OCI-LY3 (cell line): Measurements from ENCODE around the gene HECW1.

ENCODE experiments used
- EZH2phosphoT487 ChIP-seq: fragments of 200-600 bp; shearing (Covaris generic); IDR thresholded peaks from 2 replicates; pipeline ENCODE4 v1.6.1; 2018; ENCODE audit warnings: antibody characterized with exemption, mixed run types, low read depth
- TF ChIP-seq, protein P1 (sequence below): fragments of 200-600, 300-600 bp; sonication (generic); IDR thresholded peaks from 2 replicates; pipeline ENCODE4 v1.5.1; 2014; ENCODE audit warnings: antibody characterized with exemption, low read length, low read depth

DNA sequence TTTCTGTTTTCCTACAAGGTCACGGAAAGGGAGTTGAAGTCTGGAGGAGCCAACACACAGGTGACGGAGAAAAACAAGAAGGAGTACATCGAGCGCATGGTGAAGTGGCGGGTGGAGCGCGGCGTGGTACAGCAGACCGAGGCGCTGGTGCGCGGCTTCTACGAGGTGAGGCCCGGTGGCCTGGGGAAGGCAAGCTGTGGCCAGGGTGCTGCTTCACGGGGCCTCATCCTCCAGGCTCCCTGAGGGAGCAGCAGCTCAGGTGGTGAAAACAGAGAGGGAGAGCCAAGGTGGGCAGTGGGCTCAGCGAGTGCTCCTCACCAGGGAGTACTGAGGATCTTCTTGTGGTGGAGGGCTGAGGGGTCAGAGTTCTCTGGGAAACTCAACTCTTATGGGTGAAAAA is 438.0 kb downstream of the HECW1 start:
- TF ChIP-seq, protein P1, sequence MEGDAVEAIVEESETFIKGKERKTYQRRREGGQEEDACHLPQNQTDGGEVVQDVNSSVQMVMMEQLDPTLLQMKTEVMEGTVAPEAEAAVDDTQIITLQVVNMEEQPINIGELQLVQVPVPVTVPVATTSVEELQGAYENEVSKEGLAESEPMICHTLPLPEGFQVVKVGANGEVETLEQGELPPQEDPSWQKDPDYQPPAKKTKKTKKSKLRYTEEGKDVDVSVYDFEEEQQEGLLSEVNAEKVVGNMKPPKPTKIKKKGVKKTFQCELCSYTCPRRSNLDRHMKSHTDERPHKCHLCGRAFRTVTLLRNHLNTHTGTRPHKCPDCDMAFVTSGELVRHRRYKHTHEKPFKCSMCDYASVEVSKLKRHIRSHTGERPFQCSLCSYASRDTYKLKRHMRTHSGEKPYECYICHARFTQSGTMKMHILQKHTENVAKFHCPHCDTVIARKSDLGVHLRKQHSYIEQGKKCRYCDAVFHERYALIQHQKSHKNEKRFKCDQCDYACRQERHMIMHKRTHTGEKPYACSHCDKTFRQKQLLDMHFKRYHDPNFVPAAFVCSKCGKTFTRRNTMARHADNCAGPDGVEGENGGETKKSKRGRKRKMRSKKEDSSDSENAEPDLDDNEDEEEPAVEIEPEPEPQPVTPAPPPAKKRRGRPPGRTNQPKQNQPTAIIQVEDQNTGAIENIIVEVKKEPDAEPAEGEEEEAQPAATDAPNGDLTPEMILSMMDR = no peak
- TF ChIP-seq EZH2phosphoT487 = no peak
